ENCODE measurements around the gene TRIM9.

DNA sequence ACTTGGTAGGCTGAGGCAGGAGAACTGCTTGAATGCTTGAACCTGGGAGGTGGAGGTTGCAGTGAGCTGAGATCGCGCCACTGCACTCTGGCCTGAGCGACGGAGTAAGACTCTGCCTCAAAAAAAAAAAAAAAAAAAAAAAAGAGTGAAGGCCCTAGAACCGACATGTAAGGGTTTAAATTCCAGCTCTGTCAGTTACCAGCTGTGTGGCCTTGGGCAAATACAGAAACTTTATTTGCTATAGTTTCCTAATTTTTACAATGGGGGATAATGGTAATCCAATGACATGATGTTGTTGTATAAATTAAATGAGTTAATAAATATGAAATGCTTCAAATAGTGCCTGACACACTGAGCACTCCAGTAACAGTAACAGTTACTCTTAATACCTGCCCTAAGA, 131.0 kb downstream of the TRIM9 start:
- no peak for TF ChIP-seq ZNF384 (IDR thresholded peaks at IDR 0.05)
- TF ChIP-seq FOXA1 (IDR thresholded peaks at IDR 0.05) = no peak
- no peak for TF ChIP-seq FOXM1 (IDR thresholded peaks at IDR 0.05; ENCODE audit: borderline replicate concordance)
- TF ChIP-seq FOXK2 (IDR thresholded peaks at IDR 0.05) = no peak
- no peak for TF ChIP-seq HDGF (IDR thresholded peaks at IDR 0.05; ENCODE audit: borderline replicate concordance)
